ENCODE data around the gene NTNG1. TPM values are rescaled to one million over a fixed set of nuclear protein-coding genes. Genes with fewer than 3 reads are reported as not detected.

NTNG1 gene
- total and polyA plus RNA-seq, 2 of the 8 experiments (the other 6 are each of a cell fraction or from before 2014, with no cell fraction given): 1.2 to 4.1 TPM

DNA sequence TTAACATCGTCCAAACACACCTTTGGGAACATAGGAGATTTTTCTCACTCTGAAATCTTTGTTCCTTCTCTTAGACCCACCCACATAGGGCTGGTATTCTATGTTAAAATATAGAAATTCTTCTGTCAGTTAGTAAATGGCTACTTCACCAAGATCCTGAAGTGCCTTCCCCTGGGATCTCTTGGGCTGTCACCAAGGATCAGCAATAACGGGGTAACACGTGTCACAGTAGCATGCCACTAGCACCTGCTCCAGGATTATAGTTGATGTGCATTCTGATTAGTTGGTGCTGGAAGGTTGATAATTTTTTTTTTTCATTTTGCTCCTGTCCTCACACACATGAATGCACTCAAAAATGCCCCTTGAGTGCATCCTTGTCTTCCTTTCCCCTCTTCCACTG lies 298.7 kb downstream of the NTNG1 start:
- Histone ChIP-seq H2BK12ac (ENCODE audit: low read depth, low read length) (no peak overlapping the region), H3K9me3 (ENCODE audit: insufficient read depth in 2 of 2, low read depth in 1 of 2, low read length in 1 of 2) (no peaks in the 10 kb centered on the region), H3K36me3 (ENCODE audit: control insufficient read depth in 2 of 4, insufficient read depth in 4 of 4, low read length in 3 of 4) (no peaks in the 10 kb centered on the region), H2BK15ac (ENCODE audit: low read length) (no peak overlapping the region), H3K23me2 (ENCODE audit: low read depth, low read length) (no peaks in the 10 kb centered on the region), H3K18ac (ENCODE audit: extremely low read depth, low read length) (no peak overlapping the region), H2BK5ac (ENCODE audit: low read depth, low read length) (no peak overlapping the region), H4K20me1 (replicated peaks in 1 of 2; ENCODE audit: control insufficient read depth in 1 of 2, insufficient read depth in 2 of 2, low read length in 2 of 2) (no peaks in the 10 kb centered on the region), H2BK20ac (ENCODE audit: low read length) (no peak overlapping the region), H3K9ac (replicated peaks in 1 of 4; ENCODE audit: extremely low read depth in 1 of 4, low read depth in 3 of 4, low read length in 3 of 4) (no peak overlapping the region), H3K79me2 (ENCODE audit: control insufficient read depth in 1 of 2, insufficient read depth in 2 of 2, low read length in 2 of 2) (no peaks in the 10 kb centered on the region), H3K14ac (ENCODE audit: insufficient read length) (no peak overlapping the region), H3K56ac (replicated peaks; ENCODE audit: insufficient read length, low read depth, low read length) (no peak overlapping the region), H4K5ac (ENCODE audit: insufficient read length, low read depth, low read length) (no peak overlapping the region), H2AK5ac (ENCODE audit: low read depth, low read length) (no peak overlapping the region), H4K8ac (ENCODE audit: extremely low read depth, insufficient read depth, low read length) (no peak overlapping the region), H3K23ac (ENCODE audit: insufficient read length) (no peak overlapping the region), H3K4me2 (ENCODE audit: insufficient read depth in 1 of 2, low read depth in 2 of 2, low read length in 2 of 2) (no peak overlapping the region), H3K4ac (replicated peaks; ENCODE audit: insufficient read length, low read depth, low read length) (no peak overlapping the region), H4K91ac (replicated peaks; ENCODE audit: insufficient read length, low read length) (no peak overlapping the region), H3K79me1 (ENCODE audit: low read depth, low read length) (no peaks in the 10 kb centered on the region), H3K27me3 (replicated peaks in 1 of 4; ENCODE audit: control insufficient read depth in 3 of 4, extremely low read depth in 1 of 4, insufficient read depth in 3 of 4, low read length in 3 of 4) (no peaks in the 10 kb centered on the region), H2AFZ (ENCODE audit: low read length) (no peak overlapping the region), H3K4me3 (ENCODE audit: extremely low read depth in 1 of 4, insufficient read depth in 2 of 4, low read depth in 3 of 4, low read length in 4 of 4) (no peak overlapping the region), H2BK120ac (replicated peaks; ENCODE audit: low read depth, low read length) (no peak overlapping the region), H3K4me1 (replicated peaks in 1 of 4; ENCODE audit: control insufficient read depth in 3 of 4, insufficient read depth in 4 of 4, low read length in 3 of 4) (no peaks in the 10 kb centered on the region), H3K27ac (ENCODE audit: low read depth, low read length) (no peak overlapping the region)
- 86% methylated on average over 3 of the region's 3 CpGs; no CpG with 5 or more reads in 1 of the 2 experiments for WGBS, 2 experiments (ENCODE audit: extremely low coverage in 1 of 2, insufficient coverage in 1 of 2, insufficient read length in 1 of 2, insufficient replicate concordance in 2 of 2, low coverage in 1 of 2, low lambda C conversion rate in 2 of 2, missing lambda C conversion rate in 1 of 2)
- POLR2A ChIA-PET (ENCODE audit: partially characterized antibody): no interaction called here
- CTCF ChIA-PET (ENCODE audit: partially characterized antibody): interaction anchor here (1.5 to 3.0 kb wide), 4 partner anchors 9 to 90 kb away, joined by 5 to 18 read pairs (median 6); no protein-coding TSS in a partner anchor
- FAIRE-seq (no peak), DNase-seq (ENCODE audit: low read depth in 1 of 2, low spot score in 2 of 2) (no peak)
- TF ChIP-seq, protein P1, sequence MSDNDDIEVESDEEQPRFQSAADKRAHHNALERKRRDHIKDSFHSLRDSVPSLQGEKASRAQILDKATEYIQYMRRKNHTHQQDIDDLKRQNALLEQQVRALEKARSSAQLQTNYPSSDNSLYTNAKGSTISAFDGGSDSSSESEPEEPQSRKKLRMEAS (IDR thresholded peaks at IDR 0.05): no peak
- TF ChIP-seq ZNF274 (IDR thresholded peaks at IDR 0.05; ENCODE audit: borderline replicate concordance, extremely low read depth, low read length) (no peak), CBX5 (IDR thresholded peaks at IDR 0.05; ENCODE audit: low read depth, low read length) (no peak), RBBP5 (IDR thresholded peaks at IDR 0.05; ENCODE audit: borderline replicate concordance, low read depth, low read length) (no peak), TBP (IDR thresholded peaks at IDR 0.05; ENCODE audit: low read depth, low read length) (no peak), SRF (IDR thresholded peaks at IDR 0.05; ENCODE audit: low read depth, low read length) (no peak), RXRA (IDR thresholded peaks at IDR 0.05; ENCODE audit: insufficient read depth, low read depth, low read length) (no peak)
- TF ChIP-seq, protein P2, sequence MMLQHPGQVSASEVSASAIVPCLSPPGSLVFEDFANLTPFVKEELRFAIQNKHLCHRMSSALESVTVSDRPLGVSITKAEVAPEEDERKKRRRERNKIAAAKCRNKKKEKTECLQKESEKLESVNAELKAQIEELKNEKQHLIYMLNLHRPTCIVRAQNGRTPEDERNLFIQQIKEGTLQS (IDR thresholded peaks at IDR 0.05; ENCODE audit: insufficient read depth, low read depth, low read length): no peak
- TF ChIP-seq, protein P3, sequence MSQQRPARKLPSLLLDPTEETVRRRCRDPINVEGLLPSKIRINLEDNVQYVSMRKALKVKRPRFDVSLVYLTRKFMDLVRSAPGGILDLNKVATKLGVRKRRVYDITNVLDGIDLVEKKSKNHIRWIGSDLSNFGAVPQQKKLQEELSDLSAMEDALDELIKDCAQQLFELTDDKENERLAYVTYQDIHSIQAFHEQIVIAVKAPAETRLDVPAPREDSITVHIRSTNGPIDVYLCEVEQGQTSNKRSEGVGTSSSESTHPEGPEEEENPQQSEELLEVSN (IDR thresholded peaks at IDR 0.05): no peak
